SJSA1 (cell line): ENCODE results near the gene HUS1B. TPM values are rescaled to one million over a fixed set of nuclear protein-coding genes. Genes with fewer than 3 reads are reported as not detected.

Experiments
- DNase-seq, 2 experiments: peaks; one replicate each; pipeline ENCODE4 v3.0.0-alpha.2; 2015 to 2020; ENCODE audit warnings: low spot score in 2 of 2, low read depth in 1 of 2
- H3K27ac ChIP-seq: fragments of 250-450 bp; sonication (Bioruptor Pico); 2 replicates; pipeline ENCODE4 v1.5.1; 2020; ENCODE audit warnings: mild to moderate bottlenecking, moderate library complexity
- H3K27me3 ChIP-seq: fragments of 250-450 bp; sonication (Bioruptor Pico); replicated peaks from 2 replicates; pipeline ENCODE4 v1.5.1; 2020; ENCODE audit warnings: mild to moderate bottlenecking, moderate library complexity
- H3K36me3 ChIP-seq: fragments of 250-450 bp; sonication (Bioruptor Pico); 2 replicates; pipeline ENCODE4 v1.5.1; 2020; ENCODE audit warnings: mild to moderate bottlenecking
- H3K4me1 ChIP-seq: fragments of 250-450 bp; sonication (Bioruptor Pico); replicated peaks from 2 replicates; pipeline ENCODE4 v1.6.1; 2021; ENCODE audit warnings: mild to moderate bottlenecking
- H3K4me3 ChIP-seq: fragments of 250-450 bp; sonication (Bioruptor Pico); 2 replicates; pipeline ENCODE4 v1.5.1; 2020; ENCODE audit warnings: mild to moderate bottlenecking
- H3K9me3 ChIP-seq: fragments of 250-450 bp; sonication (Bioruptor Pico); replicated peaks from 2 replicates; pipeline ENCODE4 v1.5.1; 2020; ENCODE audit warnings: mild to moderate bottlenecking
- total RNA-seq: library from RNA; depleted of rRNA; stranded (reverse); fragments of >200 nt; shearing (Covaris generic); gene quantifications from 2 replicates; pipeline ENCODE4 v1.2.3, GENCODE V29; 2014

HUS1B gene
- total RNA-seq, 1 experiment from 2014 or later, result 3.3 TPM

DNA sequence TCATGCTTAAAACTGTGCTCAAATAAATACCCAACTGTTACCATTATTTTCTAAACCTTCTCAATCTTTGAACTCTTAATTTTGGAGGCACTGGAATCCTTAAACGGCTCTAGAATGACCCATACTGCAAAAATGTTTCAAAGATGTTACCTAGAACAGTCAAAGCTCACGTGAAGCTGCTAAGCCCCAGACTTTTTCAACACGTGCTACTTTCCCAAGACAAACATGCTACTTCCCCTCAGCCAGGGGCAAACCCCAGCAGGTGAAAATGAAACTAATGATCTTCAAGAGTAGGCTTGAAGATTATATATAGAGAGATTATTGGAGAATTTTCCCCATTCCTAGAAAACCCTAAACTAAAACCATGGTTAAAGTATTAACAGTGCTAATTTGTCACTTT lies 28.1 kb downstream of the HUS1B start:
- Histone ChIP-seq H3K9me3 (no peaks in the 10 kb centered on the region), H3K36me3 (peaks cover 42% of the 10 kb centered on the region), H3K27me3 (no peaks in the 10 kb centered on the region), H3K4me3 (no peak overlapping the region), H3K4me1 (peaks cover 24% of the 10 kb centered on the region), H3K27ac (no peak overlapping the region)
- DNase-seq, result no peak

DNA sequence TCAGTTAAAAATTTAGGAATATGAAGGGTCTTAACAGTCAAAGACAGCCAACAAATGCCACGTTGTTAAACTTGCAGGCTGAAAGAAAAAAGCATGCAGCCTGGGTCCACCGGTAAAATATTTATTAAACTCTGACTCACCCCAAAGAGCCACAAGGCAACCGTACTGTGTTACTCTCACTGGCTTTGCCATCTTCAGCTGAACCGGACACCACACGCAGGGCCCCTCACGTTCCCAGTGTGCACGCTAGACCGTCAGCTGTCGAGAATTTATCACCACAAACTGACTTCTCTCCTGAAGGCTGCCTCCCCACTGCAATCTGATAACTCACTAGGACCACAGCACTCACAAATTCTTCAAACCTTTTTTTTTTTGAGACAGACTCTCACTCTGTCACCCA lies 30.7 kb downstream of the HUS1B start:
- Histone ChIP-seq H3K4me1 (peaks cover 29% of the 10 kb centered on the region), H3K4me3 (no peak overlapping the region), H3K27ac (peak overlapping the region; percentile 83), H3K36me3 (peaks cover 36% of the 10 kb centered on the region), H3K9me3 (no peaks in the 10 kb centered on the region), H3K27me3 (no peaks in the 10 kb centered on the region)
- DNase-seq, result peak; percentile 89 to 93

DNA sequence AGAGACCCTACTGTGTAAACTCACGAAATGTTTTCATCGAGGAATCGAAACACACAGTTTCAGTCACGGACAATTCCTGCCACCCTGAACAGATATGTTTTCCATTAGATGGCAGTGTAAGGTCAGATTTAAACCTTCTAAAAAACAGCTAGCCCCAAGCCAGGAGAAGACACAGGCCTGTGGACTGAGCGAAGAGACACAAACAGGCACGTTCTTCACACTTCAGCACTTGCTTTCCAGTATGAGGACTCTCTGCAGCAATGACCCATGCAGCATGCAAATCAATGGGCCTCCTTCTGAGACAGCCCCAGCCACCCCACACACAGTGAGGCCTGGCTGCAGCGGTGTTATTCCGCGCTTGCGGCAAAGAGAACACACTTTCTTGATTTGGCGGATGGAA lies 31.9 kb downstream of the HUS1B start:
- DNase-seq, result peak in 1 of 2 experiments; percentile 39
- peaks cover 29% of the 10 kb centered on the region for H3K4me1 ChIP-seq
- H3K27ac ChIP-seq, result no peak overlapping the region
- peaks cover 47% of the 10 kb centered on the region for H3K36me3 ChIP-seq
- H3K9me3 ChIP-seq, result no peaks in the 10 kb centered on the region
- no peaks in the 10 kb centered on the region for H3K27me3 ChIP-seq
- H3K4me3 ChIP-seq, result no peak overlapping the region

DNA sequence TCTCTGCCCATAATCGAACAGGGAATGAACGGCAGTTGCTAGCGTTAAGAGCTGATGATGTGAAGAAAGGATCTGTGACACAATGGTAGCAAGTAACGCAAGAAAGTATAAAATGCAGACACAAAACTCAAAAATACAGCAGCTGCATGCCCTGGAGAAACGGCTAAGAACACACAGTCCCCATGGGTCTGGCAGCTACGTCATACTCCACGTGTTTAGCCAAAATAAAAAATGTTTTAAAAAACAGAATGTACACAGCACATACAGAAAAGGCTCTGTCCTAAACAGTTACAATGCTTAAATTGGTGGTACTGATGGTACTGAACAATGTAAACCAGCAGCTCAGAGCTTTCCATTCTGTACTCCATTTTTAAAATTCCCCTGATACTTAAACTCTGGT lies 34.4 kb downstream of the HUS1B start:
- Histone ChIP-seq H3K4me1 (peaks cover 29% of the 10 kb centered on the region), H3K4me3 (no peak overlapping the region), H3K27me3 (no peaks in the 10 kb centered on the region), H3K9me3 (no peaks in the 10 kb centered on the region), H3K27ac (no peak overlapping the region), H3K36me3 (peaks cover 55% of the 10 kb centered on the region)
- DNase-seq, result no peak

DNA sequence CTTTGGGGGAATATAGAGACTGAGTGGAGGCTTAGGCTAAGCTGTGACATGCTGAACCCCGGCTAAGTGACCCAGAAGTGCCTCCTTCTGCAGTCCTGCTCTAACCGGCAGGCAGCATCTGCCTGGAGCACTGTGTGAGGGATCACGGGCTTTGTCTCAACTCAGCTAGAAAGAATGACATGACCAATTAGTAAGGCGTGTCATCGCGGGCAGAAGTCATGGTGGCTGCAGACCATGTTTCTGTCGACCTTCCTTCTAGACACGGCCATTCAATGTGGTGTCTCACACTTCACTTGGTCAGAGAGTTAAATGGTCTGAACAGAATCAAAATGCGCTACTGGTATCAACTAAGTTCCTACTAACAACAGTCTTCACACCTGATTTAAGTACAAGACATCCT lies 35.0 kb downstream of the HUS1B start:
- no peak overlapping the region for H3K27ac ChIP-seq
- no peaks in the 10 kb centered on the region for H3K9me3 ChIP-seq
- H3K4me3 ChIP-seq, result no peak overlapping the region
- peaks cover 59% of the 10 kb centered on the region for H3K36me3 ChIP-seq
- DNase-seq, result no peak
- no peaks in the 10 kb centered on the region for H3K27me3 ChIP-seq
- H3K4me1 ChIP-seq, result peaks cover 23% of the 10 kb centered on the region

DNA sequence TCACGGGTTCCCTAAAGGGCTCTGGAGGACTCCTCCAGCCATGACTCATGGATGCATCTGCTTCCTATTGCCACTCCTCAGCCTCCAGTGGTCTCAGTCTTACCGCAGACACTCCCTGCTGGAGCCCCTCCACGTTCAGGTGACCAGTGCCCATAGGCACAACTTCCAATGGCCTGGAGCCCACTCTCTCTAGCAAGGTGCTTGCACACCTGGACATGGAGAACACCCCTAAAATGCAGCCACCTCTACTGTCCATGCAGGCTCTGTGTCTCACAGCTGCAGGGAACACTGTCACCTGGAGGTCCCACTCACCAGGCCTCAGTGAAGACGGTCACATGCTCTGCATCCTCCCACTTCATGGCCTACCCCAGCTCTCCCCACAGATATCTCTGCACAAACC lies 36.0 kb downstream of the HUS1B start:
- H3K27me3 ChIP-seq, result no peaks in the 10 kb centered on the region
- no peak overlapping the region for H3K27ac ChIP-seq
- H3K9me3 ChIP-seq, result no peaks in the 10 kb centered on the region
- peaks cover 15% of the 10 kb centered on the region for H3K4me1 ChIP-seq
- H3K36me3 ChIP-seq, result peaks cover 62% of the 10 kb centered on the region
- DNase-seq, result no peak
- no peak overlapping the region for H3K4me3 ChIP-seq

DNA sequence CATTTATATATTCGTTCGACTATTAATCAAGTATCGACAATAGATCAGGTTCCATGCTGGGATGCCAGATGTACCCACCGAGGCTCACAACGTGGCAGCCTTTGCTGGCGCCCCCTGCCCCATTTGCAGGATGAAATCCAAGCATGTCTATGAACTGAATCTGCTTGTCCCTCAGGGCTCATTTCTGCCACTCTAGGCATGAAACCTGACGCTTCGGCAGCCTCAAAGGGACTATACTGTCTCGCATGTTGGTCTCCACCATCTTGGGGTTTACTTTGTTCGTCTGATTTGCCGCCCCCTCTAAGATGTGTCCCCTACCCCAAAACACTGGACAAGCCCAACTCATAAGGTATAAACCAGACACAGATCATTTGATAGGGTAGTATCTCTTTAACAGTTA lies 36.7 kb downstream of the HUS1B start:
- no peak overlapping the region for H3K4me3 ChIP-seq
- H3K9me3 ChIP-seq, result no peaks in the 10 kb centered on the region
- peaks cover 8% of the 10 kb centered on the region for H3K4me1 ChIP-seq
- H3K27ac ChIP-seq, result no peak overlapping the region
- no peaks in the 10 kb centered on the region for H3K27me3 ChIP-seq
- DNase-seq, result no peak
- peaks cover 63% of the 10 kb centered on the region for H3K36me3 ChIP-seq

DNA sequence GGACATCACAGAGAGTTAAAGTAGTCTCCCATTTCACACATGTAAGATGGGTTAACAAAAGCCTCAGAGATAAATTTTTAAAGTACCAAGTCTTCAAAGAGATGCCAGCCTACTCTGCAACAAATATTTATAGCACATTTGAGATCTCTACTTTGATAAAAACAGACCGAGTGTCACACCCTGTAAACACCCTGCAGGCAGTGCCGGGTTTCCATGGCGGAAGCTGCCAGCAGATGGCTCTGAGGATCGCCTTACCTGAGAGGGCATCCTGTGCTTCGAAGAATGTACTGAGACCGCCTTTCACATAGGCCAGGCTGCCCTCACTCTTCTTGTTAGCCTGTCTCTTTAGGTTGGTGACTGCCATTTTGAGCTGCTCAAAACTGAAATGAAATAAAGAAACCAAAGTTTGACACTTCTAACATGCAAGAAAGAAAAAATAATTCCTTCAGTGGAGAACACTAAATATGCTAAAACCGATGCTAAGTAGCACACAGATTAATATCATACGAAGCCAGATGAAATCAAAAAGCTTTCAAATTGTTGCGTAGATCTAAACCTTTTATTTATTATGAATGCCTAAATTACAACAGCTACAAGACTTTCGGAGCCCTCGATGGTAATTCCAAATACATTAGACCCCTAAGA lies 39.3 kb downstream of the HUS1B start:
- Histone ChIP-seq H3K36me3 (peaks cover 64% of the 10 kb centered on the region), H3K4me1 (peaks cover 6% of the 10 kb centered on the region), H3K4me3 (no peak overlapping the region), H3K9me3 (no peaks in the 10 kb centered on the region), H3K27me3 (no peaks in the 10 kb centered on the region), H3K27ac (no peak overlapping the region)
- peak in 1 of 2 experiments; percentile 12 for DNase-seq

DNA sequence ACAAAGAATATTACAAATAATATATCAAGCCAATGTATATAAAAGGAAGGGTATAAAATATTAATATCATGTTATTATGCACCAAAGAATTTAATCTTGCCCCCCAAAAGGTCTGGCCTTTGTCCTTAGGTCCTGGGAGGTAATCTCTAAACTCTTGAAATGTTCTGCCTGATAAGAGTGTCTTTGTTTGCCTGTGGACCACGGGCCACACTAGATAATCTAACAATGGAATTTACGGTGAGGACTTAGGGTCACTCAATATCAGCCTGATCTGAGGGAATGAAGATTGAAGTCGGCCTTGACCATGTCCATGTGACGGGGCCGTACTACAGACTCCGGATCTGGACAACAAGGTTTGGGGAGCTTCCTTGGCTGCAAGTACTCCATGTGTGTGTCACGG lies 42.9 kb downstream of the HUS1B start:
- Histone ChIP-seq H3K4me3 (no peak overlapping the region), H3K27ac (no peak overlapping the region), H3K9me3 (no peaks in the 10 kb centered on the region), H3K27me3 (no peaks in the 10 kb centered on the region), H3K36me3 (peaks cover 58% of the 10 kb centered on the region), H3K4me1 (no peaks in the 10 kb centered on the region)
- DNase-seq, result no peak

DNA sequence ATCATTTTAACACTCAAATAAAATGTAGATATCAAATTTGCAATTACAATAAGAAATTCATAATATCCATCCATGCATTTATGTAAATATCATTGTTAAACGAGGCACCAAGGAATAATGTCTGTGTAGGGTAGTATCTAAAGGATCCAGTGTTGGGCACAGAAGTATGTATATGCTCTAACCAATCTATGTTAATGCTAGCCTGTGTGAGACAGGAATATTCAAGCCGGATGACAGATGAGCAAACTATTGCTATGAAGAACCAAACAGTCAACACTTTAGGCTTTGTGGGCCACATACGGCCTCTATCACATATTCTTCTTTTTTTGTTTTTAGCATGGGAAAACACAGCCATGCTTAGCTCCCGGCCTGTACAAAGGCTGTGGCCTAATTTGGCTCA lies 45.0 kb downstream of the HUS1B start:
- H3K27me3 ChIP-seq, result no peaks in the 10 kb centered on the region
- H3K4me3 ChIP-seq, result no peak overlapping the region
- no peaks in the 10 kb centered on the region for H3K9me3 ChIP-seq
- H3K36me3 ChIP-seq, result peaks cover 57% of the 10 kb centered on the region
- no peaks in the 10 kb centered on the region for H3K4me1 ChIP-seq
- no peak for DNase-seq
- H3K27ac ChIP-seq, result no peak overlapping the region

DNA sequence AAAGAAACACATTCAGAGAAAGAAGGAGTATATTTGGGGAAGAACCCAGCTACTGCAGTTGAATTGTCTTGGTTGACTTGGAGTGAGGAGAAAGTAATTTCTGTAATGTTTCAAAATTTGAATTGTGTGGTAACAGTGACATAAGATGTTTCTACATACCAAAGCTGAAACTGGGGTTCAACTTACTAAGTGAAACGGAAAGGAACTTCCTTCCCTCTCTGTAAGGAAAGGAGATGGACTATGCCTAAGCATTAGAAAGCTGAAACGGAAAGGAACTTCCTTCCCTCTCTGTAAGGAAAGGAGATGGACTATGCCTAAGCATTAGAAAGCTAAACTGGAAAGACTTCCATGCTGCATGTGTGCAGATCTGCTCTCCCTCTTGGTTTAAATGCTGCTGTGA lies 46.0 kb downstream of the HUS1B start:
- Histone ChIP-seq H3K27me3 (no peaks in the 10 kb centered on the region), H3K27ac (0 out of 2 replicates have a peak overlapping the region, but pooled peaks have one; percentile 4), H3K4me3 (no peak overlapping the region), H3K9me3 (no peaks in the 10 kb centered on the region), H3K4me1 (no peaks in the 10 kb centered on the region), H3K36me3 (peaks cover 64% of the 10 kb centered on the region)
- no peak for DNase-seq

DNA sequence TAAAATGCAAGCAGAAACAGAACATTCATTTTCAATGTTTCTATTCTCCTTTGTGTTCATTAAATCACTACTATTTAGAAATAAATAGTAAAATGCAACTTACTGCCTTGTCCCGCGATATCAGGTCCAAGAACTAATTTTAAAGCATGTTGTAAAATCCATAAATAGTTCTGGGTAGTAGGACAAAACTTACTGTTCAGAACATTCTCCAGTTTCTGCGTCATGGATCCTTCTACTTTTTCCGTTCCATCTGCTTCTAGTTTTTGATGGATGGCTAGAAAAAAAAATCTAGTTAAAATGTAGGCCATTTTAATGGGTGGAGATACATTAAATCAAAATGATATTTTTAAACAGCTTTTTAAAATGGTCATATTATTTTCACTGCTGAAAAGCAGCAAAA lies 47.0 kb downstream of the HUS1B start:
- no peak for DNase-seq
- no peak overlapping the region for H3K4me3 ChIP-seq
- no peaks in the 10 kb centered on the region for H3K4me1 ChIP-seq
- no peaks in the 10 kb centered on the region for H3K27me3 ChIP-seq
- no peak overlapping the region for H3K27ac ChIP-seq
- H3K9me3 ChIP-seq, result no peaks in the 10 kb centered on the region
- peaks cover 63% of the 10 kb centered on the region for H3K36me3 ChIP-seq

DNA sequence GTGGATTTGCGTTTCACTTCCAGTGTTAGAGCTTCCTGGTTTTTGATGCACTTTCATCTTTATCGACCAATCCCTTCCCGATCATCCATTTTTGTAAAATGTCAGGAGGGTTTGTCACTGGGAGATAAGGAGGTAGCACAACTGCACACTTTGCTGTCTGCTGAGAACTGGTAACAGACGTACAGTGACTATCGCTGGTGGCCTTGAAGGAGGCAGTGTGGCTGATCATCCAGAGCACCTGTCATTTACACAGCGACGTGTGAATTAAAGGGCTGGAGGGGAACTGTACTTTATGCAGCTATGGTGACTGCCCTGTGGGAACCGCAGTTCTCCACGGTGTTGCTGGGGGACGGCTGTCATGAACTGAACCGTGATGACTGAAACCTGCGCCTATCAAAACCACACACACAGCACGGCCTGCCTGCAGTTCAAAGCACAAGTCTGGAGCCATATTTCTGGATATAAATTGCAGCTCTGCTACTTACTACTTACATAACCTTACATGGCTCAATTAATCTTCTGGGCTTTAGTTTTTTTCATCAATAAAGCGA lies 50.0 kb downstream of the HUS1B start:
- no peak overlapping the region for H3K27ac ChIP-seq
- peaks cover 10% of the 10 kb centered on the region for H3K4me1 ChIP-seq
- no peak for DNase-seq
- H3K27me3 ChIP-seq, result no peaks in the 10 kb centered on the region
- peaks cover 54% of the 10 kb centered on the region for H3K36me3 ChIP-seq
- H3K4me3 ChIP-seq, result no peak overlapping the region
- no peaks in the 10 kb centered on the region for H3K9me3 ChIP-seq
